ENCODE results near the gene ST7.

The ST7 gene

GRCh38 chr7:117259615-117260014 is 306.3 kb downstream of the ST7 start:
- DNase-seq (ENCODE audit: low read depth in 1 of 2, low spot score in 1 of 2), result no peak

DNA sequence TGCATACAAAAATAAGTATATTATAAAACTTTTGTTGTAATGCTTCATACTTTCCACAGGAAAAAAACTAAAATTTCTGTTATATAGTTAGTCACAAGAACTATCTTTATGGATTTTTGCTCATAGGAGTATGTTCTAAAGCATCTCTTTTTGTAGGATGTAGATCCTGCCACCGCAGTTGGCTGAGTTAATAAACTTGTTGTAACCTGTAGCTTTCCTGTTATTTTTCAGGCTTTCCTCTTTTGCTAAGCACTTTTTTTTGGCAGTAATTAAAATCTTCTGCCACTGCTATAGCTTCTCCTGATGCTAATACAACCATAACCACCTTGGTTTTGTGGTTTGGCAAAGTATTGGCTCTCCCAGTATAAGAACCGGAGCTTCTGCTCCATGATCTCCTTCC is 309.2 kb downstream of the ST7 start:
- no peak for DNase-seq (ENCODE audit: low read depth in 1 of 2, low spot score in 1 of 2)

GRCh38 chr7:117264716-117265115 is 311.4 kb downstream of the ST7 start:
- DNase-seq (ENCODE audit: low read depth in 1 of 2, low spot score in 1 of 2), result no peak

GRCh38 chr7:117269417-117269816 is 316.1 kb downstream of the ST7 start:
- no peak for DNase-seq (ENCODE audit: low read depth in 1 of 2, low spot score in 1 of 2)

GRCh38 chr7:117269886-117270285 is 316.6 kb downstream of the ST7 start:
- DNase-seq (ENCODE audit: low read depth in 1 of 2, low spot score in 1 of 2), result no peak

- DNase-seq (ENCODE audit: low read depth in 1 of 2, low spot score in 1 of 2), result no peak
Observed at GRCh38 chr7:117270371-117270770, 317.1 kb downstream of the ST7 start.

- DNase-seq (ENCODE audit: low read depth in 1 of 2, low spot score in 1 of 2), result no peak
Observed at GRCh38 chr7:117271566-117271965, 318.3 kb downstream of the ST7 start.

GRCh38 chr7:117272017-117272759 is 318.9 kb downstream of the ST7 start:
- no peak for DNase-seq (ENCODE audit: low read depth in 1 of 2, low spot score in 1 of 2)

DNA sequence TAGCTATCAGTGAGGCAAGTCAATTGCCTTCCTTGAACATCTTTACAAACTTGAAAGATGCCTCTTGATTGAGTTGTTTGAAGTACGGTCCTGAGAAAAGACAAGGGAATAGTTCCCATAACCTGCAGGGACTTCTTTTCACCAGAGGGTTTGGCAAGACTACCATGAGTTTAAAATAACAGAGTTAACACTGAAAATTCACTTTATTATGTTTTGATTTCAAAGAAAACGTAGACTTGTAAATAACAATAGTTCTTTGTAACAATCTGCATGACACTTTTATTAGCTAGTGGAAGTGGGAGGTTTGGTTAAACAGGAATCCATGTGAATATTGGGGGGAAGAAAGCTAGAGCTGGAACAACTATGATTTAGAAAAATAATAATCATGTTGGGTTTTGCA is 320.0 kb downstream of the ST7 start:
- no peak for DNase-seq (ENCODE audit: low read depth in 1 of 2, low spot score in 1 of 2)

DNA sequence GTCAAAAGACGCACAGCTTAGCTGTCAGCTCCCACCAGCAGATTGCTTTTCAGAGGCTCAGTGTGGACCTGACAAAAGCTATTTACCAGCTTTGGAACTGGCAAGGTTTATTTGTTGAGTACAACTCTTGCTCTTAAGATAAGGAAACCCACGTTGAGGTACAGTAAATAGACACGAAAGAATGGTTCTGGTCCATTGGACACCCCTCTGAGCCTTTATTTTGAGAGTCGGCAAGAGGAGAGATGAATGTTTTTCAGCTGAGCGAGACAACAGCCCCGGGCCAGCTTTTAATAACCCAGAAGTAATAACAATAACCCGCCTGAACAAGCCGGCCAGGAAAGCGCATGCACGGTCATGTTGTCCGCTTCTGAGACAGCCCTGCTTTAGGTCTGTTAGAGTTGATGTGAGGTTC is 320.5 kb downstream of the ST7 start:
- DNase-seq (ENCODE audit: low read depth in 1 of 2, low spot score in 1 of 2), result no peak

DNA sequence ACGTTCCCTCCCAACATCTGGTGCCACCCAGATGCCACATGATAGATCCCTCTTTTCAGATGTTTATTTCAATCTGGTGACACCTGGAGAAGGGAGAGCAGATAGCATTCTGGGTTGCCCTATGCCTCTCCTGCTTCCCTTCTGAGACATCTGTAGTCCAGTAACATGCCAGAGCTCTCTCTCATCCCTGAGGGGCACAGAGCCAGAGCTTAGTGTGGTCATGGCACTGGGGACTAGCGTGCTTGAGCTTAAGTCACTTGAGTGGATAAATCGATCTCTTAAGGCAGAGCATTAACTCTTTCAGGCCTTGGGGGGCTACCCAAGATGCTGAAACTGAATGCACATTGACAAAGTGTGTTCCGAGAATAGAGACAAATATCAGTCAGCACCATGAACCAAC is 321.6 kb downstream of the ST7 start:
- DNase-seq (ENCODE audit: low read depth in 1 of 2, low spot score in 1 of 2), result no peak

DNA sequence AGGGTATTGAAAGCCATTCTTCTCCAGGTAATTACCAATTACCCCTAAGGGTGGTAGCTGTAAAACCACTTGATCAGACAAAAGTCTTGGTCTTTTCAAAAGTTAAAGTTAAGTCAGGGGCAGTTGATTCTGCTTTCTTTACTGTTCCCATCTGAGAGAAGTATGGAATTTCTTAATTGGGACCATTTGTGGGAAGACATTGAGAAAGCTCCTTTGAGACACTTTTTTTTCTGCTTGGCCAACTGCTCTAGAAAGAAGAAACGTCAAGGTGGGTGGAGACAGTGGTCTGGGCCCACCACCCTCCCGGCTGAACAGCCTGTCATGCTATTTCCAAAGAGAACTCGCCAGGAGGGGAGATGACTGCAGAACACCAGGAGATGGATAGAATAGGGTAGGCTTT is 324.3 kb downstream of the ST7 start:
- DNase-seq (ENCODE audit: low read depth in 1 of 2, low spot score in 1 of 2), result no peak

DNA sequence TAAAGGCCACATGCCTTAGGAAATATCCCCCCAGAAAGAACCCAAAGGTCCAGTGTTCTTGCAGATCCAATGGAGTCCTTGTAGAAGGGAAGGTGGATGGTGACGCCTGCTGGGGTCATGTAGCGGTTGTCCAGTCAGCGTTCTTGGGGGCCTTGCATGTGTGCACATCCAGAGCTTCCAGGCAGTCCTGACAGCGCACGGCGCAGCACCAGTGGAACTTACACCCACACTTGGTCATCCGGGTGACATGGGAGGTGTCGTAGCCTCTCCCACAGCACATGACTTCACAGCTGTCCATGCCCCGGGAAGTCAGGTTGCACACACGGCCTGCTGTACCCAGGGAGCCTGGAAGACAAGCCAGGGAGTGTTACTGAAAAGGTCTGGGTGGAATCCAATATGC is 324.7 kb downstream of the ST7 start:
- DNase-seq (ENCODE audit: low read depth in 1 of 2, low spot score in 1 of 2), result no peak

GRCh38 chr7:117279203-117279602 is 325.9 kb downstream of the ST7 start:
- DNase-seq (ENCODE audit: low read depth in 1 of 2, low spot score in 1 of 2), result no peak

All from stimulated activated CD4-positive, alpha-beta T cell treated with anti-CD3 and anti-CD28 coated beads, Interleukin-15, amount 100 ng/mL, for 1 hour (primary cell).